Measurements from ENCODE around the gene FHL3.

- TF ChIP-seq POLR2A (IDR thresholded peaks at IDR 0.05), result no peak
- no peak for TF ChIP-seq POLR2AphosphoS5 (IDR thresholded peaks at IDR 0.05)
Measured at GRCh38 chr1:37998913-37999429, 6.3 kb downstream of the FHL3 start.

All from stomach (tissue), 4 donors.